Activated gamma-delta T cell treated with anti-CD3 and anti-CD28 coated beads, Interleukin-2, amount 50 U/mL, for 16 hours (primary cell): Measurements from ENCODE around the gene BBS12.
"Not testable (repeated sequence)": the region's sequence is repeated elsewhere in the genome, so short reads cannot be mapped to it uniquely, and the experiment has no call there.

ENCODE experiments used
- DNase-seq: peaks from one replicate; pipeline ENCODE4 v3.0.0-alpha.2; 2020; ENCODE audit warnings: low read depth

BBS12 gene

DNA sequence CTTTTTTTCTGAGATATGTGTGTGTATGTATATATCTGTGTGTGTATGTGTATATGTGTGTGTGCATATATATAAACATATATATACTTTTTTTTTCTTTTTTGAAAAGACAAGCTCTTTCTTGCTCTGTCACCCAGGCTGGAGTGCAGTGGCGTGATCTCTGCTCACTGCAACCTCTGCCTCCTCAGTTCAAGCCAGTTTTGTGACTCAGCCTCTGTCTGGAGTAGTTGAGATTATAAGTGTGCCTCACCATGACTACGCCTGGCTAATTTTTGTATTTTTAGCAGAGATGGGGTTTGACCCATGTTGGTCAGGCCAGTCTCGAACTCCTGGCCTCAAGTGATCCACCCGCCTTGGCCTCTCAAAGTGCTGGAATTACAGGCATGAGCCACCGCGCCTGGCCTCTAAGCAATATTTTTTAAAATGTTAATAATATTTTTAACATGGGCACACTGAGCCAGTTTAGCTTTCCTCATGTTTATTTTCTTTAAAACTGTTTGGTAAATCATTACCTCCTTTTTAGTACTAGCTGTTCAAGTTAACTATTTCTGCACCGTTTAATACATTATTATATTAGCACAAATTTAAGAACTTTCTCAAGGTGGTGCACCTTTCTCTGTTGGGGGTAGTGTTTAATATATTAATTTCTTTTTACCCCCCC is 33.3 kb downstream of the BBS12 start:
- no peak for DNase-seq

- no peak for DNase-seq
Observed at GRCh38 chr4:122766353-122766705, 33.8 kb downstream of the BBS12 start.

- no peak for DNase-seq
Observed at GRCh38 chr4:122766950-122767349, 34.4 kb downstream of the BBS12 start.

- DNase-seq: no peak
Observed at GRCh38 chr4:122771724-122772123, 39.2 kb downstream of the BBS12 start.

DNA sequence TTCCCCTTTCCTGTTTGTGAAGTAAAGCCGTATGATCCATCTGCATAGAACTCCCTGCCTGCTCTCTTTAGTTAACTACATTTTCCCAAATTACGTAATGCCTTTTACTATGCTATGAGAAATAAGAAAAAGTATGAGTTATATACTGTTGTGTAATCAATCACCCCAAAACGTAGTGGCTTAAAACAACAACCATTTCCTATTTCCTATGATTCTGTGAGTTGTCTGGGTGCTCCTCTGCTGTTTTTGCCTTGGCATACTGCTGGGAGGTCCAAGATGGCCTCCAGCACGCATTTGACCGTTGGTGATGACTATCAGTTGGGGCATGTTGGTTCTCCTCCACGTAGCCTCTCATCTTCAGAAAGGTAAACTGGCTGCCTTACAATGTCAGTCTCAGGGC is 39.8 kb downstream of the BBS12 start:
- DNase-seq: no peak

DNA sequence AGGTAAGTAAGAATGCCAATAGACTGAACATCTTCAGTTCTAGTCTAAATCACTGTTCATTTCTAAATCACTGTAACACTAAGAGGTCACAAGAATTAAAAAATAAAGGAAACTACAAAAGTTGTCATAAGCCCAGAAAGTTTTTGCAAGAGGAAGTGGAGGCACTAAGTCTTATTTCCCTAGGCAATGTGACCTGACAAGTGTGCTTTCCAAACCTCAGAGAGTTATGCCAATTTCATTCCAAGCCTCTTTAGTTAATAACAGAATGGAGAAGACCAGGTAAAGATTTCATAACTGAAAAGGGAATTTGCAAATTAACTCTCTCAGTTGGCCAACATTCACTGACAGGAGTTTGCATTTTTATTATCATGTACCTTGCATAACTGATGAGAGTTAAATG is 40.5 kb downstream of the BBS12 start:
- no peak for DNase-seq

DNA sequence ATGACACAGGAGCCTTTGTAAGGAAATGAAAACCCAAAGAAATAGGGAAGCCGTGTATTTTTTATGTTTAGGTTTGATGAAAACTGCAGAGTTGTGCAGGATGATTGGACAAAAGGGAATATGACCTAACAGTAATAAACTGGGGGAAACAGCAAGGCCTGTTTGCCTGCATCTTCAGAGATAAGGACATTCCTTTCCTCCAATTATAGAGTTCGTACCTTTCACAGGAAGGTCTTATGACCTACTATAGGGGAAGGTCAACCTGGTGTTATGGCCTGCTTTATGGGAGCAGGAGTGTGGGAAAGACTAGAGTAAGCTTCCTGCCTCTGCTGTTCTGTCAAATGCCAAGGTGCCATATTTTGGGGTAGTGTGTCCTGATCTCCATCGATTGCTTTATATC is 42.5 kb downstream of the BBS12 start:
- DNase-seq: no peak

GRCh38 chr4:122775987-122776836 is 43.7 kb downstream of the BBS12 start:
- DNase-seq: no peak

DNA sequence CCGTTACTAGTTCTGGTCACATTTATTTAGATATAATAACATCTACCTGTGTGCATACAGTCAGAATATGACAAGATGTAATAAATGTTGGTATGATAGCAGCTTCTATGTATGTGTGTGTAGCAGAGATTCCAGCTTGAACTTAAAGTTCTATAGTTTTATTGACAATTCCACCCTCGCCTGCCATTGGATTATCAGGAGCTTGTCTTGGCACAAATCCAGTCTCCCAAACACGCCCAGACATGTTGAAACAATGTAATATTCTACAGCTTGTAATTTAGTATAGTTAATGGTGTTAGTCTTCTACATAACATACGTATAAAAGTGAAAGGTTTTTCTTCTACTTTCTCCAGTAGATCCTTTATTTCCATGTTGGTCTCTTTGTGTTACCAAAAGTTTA is 44.4 kb downstream of the BBS12 start:
- no peak for DNase-seq

- no peak for DNase-seq
Observed at GRCh38 chr4:122777846-122778673, 45.6 kb downstream of the BBS12 start.

GRCh38 chr4:122781486-122781885 is 49.0 kb downstream of the BBS12 start:
- no peak for DNase-seq

- no peak for DNase-seq
Observed at GRCh38 chr4:122783301-122784215, 51.1 kb downstream of the BBS12 start.

DNA sequence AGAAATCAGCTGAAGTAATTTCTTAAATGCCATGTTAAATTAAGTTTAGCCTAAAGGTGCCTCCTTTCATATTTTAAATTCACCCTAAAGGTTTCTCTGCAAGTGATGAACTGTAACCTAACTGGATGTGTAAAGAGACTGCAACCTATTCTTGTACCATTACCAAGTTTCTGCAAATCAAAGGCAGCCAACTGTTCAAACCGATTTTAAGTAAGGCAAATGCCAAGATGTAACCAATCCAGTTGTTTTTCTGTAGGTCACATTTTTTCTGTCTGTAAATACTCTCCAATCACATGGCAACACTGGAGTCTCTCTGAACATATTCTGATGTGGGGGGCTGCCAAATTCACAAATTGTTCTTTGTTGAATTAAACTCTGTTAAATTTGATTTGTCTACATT is 51.8 kb downstream of the BBS12 start:
- no peak for DNase-seq

GRCh38 chr4:122785099-122785498 is 52.6 kb downstream of the BBS12 start:
- no peak for DNase-seq

DNA sequence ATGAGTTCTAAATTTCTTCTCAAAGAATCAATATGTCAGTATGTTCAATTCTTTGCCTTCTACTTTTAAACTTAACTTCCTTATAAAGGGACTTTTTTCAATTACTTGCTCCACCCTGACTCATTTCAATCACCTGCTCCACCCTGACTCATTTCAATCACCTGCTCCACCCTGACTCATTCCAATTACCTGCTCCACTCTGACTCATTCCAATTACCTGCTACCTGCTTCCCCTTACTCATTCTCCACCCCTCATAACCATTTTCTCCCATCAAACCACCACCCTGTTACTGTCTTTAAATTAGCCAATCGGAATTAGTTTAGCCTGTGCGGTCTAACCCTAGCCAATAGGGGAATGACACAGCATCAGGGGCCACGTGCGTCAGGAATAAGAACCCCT is 53.8 kb downstream of the BBS12 start:
- DNase-seq: not testable (repeated sequence)

- not testable (repeated sequence) for DNase-seq
Observed at GRCh38 chr4:122786920-122787319, 54.4 kb downstream of the BBS12 start.

GRCh38 chr4:122787940-122788339 is 55.4 kb downstream of the BBS12 start:
- DNase-seq: no peak

DNA sequence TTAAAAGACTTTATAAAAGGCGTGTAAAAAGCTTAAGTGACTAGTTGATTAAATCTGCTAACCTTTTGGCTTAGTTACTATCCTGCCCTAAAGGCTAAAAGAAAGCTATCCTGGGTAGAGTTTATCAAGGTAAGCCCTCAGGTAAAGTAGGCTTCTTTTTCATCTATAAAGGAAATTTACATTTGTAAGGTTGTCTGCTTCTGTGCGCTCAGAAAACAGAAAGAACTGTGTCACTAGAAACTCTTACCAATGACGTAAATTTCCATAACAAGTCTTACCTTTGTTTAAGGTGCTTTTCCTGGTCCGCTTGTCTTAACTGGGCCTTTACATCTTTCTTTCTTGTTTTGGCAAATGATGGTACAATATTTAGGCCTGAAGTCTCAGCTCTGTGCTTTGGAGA is 56.4 kb downstream of the BBS12 start:
- no peak for DNase-seq

DNA sequence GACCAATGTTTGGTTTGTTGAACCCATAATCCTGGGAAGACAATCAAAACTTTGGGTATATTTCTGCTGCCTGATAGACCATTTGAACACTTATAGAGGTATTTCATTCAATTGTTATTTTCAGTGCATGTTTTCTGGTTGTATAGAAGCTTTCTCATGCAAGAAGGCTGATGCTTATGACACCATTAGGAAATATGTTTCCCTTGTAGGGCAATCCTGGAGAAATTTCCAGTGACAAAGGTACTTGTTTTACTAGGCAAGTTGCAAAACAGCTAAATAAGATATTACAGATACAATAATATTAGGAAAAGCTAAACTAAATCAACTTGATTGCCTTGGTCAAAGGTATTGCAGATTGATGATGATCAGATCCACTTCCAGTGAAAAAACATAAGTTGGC is 61.3 kb downstream of the BBS12 start:
- DNase-seq: no peak
